GM19468 (cell line): ENCODE results near the gene NTSR1.

Experiments
- ATAC-seq: cut with Tn5 transposase; IDR thresholded peaks from one replicate; pipeline ENCODE4 v1.9.1; 2021; ENCODE audit warnings: mild to moderate bottlenecking, moderate library complexity, moderate number of reproducible peaks; ENCODE audit not compliant: unreplicated experiment; ENCODE audit errors: extremely low read depth

Gene NTSR1

GRCh38 chr20:62736407-62737071 is 27.9 kb downstream of the NTSR1 start:
- ATAC-seq: no peak

GRCh38 chr20:62737271-62737811 is 28.7 kb downstream of the NTSR1 start:
- ATAC-seq: no peak

- ATAC-seq: no peak
Observed at GRCh38 chr20:62738025-62738881, 29.6 kb downstream of the NTSR1 start.

GRCh38 chr20:62739067-62739466 is 30.4 kb downstream of the NTSR1 start:
- no peak for ATAC-seq

DNA sequence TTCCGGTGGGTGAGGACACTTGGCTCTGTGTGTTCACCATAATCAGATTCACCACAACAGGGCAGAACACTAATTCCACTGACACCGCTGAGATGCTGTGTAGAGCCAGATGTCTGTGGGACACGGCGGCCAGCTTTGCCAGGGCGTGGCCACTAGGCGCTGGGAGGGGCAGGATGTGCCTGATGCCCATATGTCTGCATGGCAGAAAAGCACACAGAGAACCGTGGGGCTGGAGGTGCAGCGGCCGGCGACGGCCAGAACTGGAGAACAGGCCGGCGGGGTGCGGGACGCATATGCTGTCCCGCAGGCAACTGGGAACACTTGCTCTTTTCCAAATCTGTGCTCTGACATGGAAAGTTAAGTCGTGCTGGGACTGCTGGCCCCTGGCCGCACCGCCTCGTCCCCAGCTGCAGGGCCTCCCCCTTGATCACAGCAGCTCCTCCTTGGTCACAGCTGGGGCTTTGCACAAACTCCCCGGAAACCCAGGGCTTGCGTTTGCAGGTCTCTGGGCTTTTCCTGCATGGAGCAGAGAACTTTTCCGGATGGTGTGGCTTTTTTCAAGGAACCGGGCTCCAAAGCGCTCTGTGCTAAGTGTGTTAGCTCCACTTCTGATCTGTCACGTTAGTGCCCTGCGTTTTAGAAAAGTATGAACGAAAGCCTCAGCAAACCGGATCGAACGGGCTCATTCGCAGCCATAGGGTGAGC is 31.1 kb downstream of the NTSR1 start:
- ATAC-seq: no peak

DNA sequence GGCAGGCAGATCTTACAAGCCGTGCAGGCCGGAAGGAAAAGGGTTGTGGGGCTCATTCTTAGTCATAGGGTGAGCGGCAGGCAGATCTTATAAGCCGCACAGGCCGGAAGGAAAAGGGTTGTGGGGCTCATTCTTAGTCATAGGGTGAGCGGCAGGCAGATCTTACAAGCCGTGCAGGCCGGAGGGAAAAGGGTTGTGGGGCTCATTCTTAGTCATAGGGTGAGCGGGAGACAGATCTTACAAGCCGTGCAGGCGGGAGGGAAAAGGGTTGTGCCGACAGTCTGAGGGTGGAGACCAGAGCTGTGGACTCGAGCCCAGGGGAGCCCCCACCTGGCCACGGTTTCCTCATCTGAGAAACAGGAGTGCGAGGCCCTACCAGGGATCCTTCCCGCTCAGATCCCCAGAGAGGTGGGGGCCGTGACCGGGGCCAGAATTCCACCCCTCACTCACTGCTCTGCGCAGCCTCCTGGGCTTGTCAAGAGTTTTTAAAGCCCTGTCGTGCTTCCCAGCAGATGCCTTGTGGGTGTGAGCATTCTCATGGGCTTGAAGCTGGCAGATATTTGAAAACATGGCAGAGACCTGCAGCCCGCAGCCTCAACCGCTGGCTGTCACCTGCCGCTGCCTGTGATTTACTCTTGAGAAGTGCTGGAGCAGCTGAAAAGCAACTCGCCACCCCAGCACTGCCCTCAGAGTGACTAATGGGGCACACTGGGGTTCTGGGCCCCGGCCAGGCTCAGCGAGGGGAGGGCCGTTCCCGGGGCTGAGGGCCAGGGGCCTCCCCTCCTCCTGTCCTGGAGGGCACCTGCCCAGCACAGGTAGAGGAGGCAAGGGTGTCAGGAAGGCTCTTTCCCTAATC is 31.9 kb downstream of the NTSR1 start:
- no peak for ATAC-seq

DNA sequence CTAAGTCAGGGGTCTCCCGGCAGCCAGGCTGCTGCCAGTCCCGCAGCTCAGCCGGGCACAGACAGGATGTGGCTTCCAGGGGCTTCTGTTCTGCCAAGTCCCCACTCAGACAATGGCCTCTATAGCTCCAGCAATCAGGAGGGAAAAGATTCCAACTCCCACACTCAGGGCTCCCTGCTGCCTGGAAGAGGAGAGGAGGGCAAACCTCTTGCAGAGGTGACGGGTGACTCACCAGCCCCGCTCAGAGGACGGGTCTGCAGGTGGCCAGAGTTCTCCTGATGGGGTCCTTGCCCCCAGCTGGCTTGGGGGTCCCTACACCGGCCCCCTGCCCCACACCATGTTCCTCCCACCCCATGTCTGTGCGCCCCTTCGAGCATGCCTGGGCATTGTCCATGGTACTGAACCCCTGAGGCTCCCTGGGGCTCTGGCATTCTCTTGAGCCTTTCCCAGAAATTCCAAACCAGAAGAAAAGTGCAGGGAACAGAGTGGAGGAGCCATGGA is 32.6 kb downstream of the NTSR1 start:
- no peak for ATAC-seq

- ATAC-seq: no peak
Observed at GRCh38 chr20:62741701-62742491, 33.3 kb downstream of the NTSR1 start.

DNA sequence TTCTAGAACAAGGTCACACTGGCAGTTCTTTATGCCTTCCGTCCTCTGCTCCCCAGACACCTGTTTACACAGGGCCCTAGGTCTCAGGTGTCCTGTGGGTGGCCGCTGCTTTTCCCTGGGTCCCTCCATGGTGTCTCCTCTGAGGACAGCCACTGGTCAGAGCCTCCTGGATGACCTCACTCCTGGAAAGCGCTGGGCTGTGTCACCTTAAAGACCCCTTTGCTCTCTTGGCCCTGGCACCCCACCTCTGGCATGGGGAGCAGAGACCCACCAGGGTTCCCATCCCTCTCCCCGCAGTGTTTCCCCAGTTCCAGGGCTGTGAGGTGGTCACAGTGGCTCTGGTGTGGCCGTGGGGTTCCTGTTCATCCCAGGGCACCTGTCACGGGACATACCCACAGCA is 33.9 kb downstream of the NTSR1 start:
- ATAC-seq: no peak

DNA sequence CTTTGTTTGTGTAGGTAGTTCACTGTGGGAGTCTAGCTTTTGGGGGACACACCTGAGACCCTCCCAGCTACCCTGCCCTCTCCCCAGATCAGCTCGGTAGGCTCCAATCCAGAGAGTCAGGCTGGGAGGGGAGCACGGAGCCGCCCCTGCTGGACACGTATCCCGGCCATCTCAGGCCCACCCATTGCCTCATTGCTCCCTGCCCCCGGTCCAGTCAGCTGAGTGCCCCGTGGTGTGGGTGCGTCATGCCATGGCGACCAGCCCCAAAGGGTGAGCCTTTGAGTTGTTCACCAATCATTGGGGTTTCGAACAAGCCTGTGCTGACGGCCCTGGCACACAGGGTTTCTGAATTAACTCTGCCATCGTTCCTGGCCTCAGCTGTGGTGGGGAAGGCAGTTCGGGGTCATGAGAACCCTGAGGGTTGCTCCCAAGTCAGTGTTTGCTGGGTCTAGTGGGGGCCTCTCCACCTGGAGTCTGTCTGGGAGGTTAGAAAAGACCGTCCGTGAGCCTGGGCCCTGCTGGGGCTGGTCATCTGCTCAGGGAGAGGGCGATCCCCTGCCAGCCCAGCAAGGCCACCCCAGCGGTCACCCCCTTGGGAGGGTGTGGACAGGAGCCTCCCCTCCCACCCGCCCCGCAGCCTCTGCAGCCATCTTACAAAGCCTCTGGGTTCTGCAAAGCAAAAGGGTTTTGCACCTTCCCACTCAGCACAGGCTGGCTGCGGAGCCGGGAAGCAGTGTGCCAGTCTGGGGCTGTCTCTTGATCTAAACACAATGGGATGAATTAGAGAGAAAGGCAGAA is 34.5 kb downstream of the NTSR1 start:
- no peak for ATAC-seq

DNA sequence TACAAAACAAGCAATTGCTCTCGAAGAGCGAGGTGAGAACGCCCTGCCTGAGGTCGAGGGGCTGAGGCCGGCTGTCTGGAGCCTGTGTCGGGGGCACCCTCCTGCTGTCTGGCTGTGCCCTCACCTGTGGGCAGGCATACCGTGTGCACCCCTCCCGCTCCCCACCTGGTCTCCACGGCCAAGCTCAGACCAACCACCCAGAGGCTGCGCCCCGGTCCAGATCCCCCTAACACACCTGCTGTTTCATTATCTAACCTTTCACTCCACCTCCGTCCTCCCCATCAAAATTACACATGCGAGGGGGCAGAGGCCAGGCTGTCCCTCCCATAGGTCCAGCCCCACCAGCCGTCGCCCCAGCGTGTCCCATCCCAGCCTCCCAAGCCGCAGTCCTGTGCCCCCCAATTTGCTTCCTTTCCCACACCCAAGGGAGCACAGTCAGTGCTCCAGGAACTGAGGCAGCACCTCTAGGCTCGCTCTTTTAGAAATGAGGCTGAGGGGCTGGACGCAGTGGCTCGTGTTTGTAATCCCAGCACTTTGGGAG is 35.2 kb downstream of the NTSR1 start:
- no peak for ATAC-seq

DNA sequence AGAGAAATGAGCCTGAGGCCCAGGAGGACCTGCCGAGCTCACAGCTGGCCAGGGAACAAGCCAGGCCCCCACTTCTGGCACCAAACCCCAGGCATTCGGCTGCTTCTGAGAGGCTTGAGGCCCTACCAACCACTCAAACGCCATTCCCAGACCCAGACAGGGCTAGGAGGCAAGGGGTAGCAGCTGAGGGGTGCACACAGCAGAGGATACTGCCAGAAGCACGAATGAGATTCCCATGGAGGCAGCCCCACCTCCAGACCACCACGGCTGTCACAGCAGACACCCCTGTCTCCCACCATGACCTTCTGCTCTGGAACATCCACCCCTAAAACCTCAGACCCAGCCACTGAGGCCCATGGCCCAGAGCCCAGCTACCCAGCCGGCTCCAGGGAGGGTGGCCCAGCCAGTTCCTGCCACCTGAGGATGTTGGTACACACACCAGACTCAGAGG is 36.1 kb downstream of the NTSR1 start:
- ATAC-seq: no peak

- no peak for ATAC-seq
Observed at GRCh38 chr20:62745279-62745951, 36.8 kb downstream of the NTSR1 start.

DNA sequence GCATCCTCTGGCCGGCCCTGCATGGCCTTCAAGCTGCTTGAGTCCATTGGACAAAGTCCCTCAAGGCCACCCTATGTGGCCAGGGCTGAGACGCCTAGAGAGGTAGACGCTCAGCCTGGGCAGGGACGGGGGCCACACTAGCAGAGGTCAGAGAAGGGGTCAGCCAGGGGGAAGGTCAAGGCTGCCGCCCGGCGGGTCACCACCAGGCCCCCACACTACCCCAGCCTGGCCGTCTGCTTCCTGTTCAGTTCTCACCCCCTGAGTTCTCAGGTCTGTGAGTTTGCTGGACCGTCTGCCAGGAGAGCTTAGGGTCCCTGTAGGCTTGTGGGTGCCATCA is 37.3 kb downstream of the NTSR1 start:
- no peak for ATAC-seq

DNA sequence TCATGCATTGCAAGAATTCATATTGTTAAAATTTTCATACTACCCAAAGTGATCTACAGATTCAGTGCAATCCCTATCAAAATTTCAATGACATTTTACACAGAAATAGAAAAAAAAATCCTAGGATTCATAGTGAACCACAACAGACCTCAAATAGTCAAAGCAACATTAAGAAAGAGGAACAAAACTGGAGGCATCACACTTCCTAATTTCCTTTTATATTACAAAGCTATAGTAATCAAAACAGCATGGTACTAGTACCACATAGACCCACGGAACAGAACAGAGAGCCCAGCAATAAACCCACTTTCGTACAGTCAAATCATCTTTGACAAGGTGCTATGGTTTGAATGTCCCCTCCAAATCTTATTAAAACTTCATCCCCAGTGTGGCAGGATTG is 39.7 kb downstream of the NTSR1 start:
- ATAC-seq: no peak

- ATAC-seq: no peak
Observed at GRCh38 chr20:62749851-62750445, 41.3 kb downstream of the NTSR1 start.

DNA sequence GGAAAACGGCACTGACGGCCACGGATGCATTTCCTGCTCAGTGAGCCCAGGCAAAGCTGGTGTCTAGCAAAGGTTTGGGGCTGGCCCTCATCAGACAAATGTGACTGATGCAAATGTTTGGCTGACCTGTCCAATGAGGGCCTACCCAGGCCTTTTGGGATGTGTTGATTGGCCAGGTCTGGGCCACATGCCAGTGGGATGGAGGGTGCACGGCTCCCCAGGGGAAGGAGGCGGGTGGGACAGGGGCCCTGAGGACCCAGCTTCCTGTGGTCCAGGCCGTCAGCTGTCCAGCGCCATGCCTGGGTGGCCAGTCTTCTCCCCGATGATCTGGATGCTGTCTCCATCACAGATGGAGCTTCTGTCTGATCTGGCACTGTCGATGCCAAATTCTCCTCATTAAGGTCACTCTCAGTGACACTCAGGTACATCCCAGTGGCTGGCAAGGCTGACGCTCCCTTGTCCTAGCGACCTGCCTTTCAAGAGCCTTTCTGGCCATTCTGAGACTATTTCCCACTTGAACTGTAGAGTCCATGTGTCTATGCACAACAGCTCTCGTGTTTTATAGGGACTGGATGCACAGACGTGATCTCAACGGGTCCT is 43.0 kb downstream of the NTSR1 start:
- no peak for ATAC-seq
